Type B pancreatic cell (in vitro differentiated cells): Measurements from ENCODE around the gene EIPR1. TPM values are rescaled to one million over a fixed set of nuclear protein-coding genes. Genes with fewer than 3 reads are reported as not detected.

Source experiments
- DNase-seq: peaks from one replicate; pipeline ENCODE4 v3.0.0; 2021; ENCODE audit warnings: mixed read lengths; ENCODE audit not compliant: unreplicated experiment; ENCODE audit errors: extremely low spot score
- H3K27ac Mint-ChIP-seq: 2 replicates; pipeline ENCODE4 v1.8.0; 2021; ENCODE audit warnings: mild to moderate bottlenecking, mixed read lengths
- H3K27me3 Mint-ChIP-seq: 2 replicates; pipeline ENCODE4 v1.8.0; 2021; ENCODE audit warnings: mixed read lengths
- H3K36me3 Mint-ChIP-seq: 2 replicates; pipeline ENCODE4 v1.8.0; 2021; ENCODE audit warnings: mixed read lengths
- H3K4me1 Mint-ChIP-seq: one replicate; pipeline ENCODE4 v1.8.0; 2021; ENCODE audit warnings: mixed read lengths; ENCODE audit not compliant: unreplicated experiment
- H3K4me3 Mint-ChIP-seq: 2 replicates; pipeline ENCODE4 v1.8.0; 2021; ENCODE audit warnings: mild to moderate bottlenecking, mixed read lengths
- H3K9me3 Mint-ChIP-seq: 2 replicates; pipeline ENCODE4 v1.8.0; 2021; ENCODE audit warnings: mixed read lengths
- total RNA-seq: library from RNA; stranded (reverse); gene quantifications from 2 replicates; pipeline ENCODE4 v1.2.1, GENCODE V29; 2021; ENCODE audit warnings: low replicate concordance
- TF ChIP-seq, protein P1 (sequence below): fragments of 200-600 bp; sonication (generic); conservative IDR thresholded peaks from 2 replicates; pipeline ENCODE4 v1.5.0; 2021; ENCODE audit warnings: antibody characterized with exemption, mild to moderate bottlenecking

EIPR1 gene
- total RNA-seq, 1 donor from 2014 or later: 24.9 TPM

DNA sequence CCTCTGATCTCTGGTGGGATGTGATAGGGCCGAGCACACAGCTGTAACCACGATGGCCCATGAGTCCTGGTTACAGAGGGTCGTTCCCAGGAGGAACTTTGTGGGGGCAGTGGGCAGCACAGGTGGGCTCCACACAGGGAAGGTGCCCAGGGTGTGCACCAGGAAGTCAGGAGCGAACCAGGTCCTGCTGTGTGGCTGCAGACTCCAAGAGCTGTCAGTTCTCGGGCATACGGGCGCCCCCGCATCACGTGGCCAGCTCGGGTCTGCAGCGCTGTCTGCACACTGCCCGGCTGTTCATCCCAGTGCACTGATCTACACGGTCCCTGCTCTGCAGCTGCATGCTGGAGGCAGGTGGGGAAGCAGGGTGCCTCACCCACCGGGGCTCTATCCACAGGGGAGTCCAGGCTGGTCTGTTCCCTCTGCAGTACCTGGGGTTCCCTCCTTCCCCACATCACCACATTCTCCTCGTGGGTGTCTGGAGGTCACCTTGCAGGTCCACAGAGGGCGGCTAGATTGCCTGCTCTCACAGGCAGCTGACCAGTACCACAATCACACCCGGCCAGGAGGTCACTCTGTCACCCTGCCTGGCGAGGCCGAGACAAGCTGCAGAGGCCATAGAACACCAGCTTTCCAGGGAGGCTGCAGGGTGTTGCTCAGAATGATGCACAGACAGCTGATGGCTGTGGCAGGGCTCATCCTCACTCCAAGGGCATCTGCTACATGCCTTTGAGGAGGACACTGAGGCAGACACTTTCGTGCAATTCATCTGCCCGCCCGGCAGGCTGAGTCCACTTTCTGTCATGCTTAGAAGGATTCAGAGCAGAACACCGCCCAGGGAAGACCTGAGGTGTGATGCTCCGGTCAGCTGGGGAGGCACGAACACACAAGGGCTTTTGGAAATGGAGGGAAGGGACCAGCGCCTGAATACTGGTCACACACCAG, 202.7 kb downstream of the EIPR1 start:
- H3K4me1 Mint-ChIP-seq: peaks cover 11% of the 10 kb centered on the region
- no peak for DNase-seq

DNA sequence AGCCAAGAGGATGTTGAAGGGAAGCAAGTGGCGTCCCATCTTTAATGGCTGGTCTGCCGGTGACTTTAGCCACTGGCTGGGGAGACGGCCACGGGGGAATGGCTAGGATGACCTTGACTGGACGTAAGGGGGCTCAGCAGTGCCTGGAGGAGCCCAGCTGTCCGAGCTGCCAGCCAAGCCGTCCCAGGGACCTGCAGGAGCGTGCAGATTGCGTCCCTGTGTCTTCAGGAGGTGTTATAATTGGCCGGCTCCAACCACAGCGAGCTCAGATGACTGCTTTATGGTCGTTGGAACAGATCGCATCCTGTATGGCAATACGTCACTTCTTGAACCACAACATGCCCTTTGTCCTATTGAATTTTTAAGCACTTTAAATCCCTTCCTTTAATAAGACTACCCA, 204.6 kb downstream of the EIPR1 start:
- TF ChIP-seq, protein P1, sequence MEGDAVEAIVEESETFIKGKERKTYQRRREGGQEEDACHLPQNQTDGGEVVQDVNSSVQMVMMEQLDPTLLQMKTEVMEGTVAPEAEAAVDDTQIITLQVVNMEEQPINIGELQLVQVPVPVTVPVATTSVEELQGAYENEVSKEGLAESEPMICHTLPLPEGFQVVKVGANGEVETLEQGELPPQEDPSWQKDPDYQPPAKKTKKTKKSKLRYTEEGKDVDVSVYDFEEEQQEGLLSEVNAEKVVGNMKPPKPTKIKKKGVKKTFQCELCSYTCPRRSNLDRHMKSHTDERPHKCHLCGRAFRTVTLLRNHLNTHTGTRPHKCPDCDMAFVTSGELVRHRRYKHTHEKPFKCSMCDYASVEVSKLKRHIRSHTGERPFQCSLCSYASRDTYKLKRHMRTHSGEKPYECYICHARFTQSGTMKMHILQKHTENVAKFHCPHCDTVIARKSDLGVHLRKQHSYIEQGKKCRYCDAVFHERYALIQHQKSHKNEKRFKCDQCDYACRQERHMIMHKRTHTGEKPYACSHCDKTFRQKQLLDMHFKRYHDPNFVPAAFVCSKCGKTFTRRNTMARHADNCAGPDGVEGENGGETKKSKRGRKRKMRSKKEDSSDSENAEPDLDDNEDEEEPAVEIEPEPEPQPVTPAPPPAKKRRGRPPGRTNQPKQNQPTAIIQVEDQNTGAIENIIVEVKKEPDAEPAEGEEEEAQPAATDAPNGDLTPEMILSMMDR: no peak
- Mint-ChIP-seq H3K27ac (no peak overlapping the region), H3K4me3 (no peak overlapping the region), H3K9me3 (no peaks in the 10 kb centered on the region), H3K27me3 (no peaks in the 10 kb centered on the region), H3K4me1 (peaks cover 22% of the 10 kb centered on the region), H3K36me3 (peaks cover 14% of the 10 kb centered on the region)
- DNase-seq: no peak

More for the DNA sequence above, 202.7 kb downstream of the EIPR1 start:
- Mint-ChIP-seq H3K36me3 (peaks cover 10% of the 10 kb centered on the region), H3K27ac (no peak overlapping the region), H3K9me3 (no peaks in the 10 kb centered on the region), H3K4me3 (no peak overlapping the region), H3K27me3 (no peaks in the 10 kb centered on the region)
- TF ChIP-seq, protein P1: no peak

DNA sequence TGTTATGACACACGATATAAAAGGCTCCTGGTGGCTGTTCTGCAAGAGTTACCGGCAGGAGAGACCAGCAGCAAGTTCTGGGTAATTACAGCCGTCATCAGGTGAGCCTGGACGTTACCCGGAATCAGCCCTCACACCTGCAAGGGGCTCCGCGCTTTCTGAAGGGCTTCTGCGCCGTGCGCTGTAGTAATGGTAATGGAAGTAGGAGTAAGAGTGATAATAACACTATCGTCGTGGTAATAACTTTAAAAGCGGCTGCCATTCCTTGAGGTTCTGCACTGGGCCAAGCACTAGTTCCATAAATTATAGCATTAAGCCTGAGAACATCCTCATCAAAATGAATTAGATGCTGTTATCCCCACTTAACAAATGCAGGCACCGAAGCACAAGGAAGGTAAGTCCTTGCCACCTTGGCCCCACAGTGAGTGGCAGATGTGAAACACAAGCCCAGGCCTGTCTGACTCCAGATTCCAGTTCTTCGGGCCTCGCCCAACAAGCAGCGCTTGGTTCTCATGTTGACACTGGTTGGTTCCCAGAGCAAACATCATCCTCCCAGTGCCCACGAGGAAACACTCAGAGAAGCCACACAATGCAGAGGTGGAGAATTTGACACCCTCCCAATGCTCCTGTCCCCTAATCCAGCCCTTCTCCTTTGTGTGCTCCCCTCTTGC, 205.2 kb downstream of the EIPR1 start:
- TF ChIP-seq, protein P1: no peak
- no peak for DNase-seq
- Mint-ChIP-seq H3K9me3 (no peaks in the 10 kb centered on the region), H3K4me1 (peaks cover 22% of the 10 kb centered on the region), H3K4me3 (no peak overlapping the region), H3K36me3 (peaks cover 14% of the 10 kb centered on the region), H3K27me3 (no peaks in the 10 kb centered on the region), H3K27ac (no peak overlapping the region)

DNA sequence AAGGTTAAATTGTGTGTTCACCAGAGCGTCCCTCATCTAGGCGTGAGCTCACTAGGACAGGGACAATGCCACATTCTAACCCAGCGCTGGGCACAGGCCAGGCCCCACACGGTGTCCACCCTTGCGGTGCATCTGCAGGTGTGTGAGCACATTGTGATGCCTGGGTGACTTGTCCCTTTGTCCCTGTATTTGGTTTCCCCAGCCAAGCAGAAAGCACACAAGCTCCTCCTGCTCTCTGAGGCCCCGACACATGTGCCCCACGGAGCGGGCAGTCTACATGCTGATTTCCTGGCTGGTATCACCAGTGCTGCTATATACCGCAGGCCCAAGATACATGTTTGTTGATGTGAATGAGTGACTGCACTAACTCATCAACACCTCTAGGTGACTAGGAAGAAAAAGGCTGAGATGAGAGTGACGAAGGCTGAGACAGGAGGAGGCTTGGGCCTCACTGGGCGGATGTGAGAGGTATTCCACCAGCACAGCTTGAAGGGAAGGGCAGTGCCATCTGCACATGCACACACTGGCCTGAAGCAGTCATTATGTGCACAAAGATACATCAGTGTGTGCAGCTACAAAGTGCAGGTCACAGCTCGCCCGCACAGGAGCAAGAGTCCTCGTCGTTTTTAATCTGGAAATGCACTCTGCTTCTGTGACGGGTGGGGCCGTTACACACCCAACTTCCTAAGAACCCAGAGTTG, 205.9 kb downstream of the EIPR1 start:
- TF ChIP-seq, protein P1: no peak
- Mint-ChIP-seq H3K27ac (no peak overlapping the region), H3K36me3 (peaks cover 14% of the 10 kb centered on the region), H3K4me3 (no peak overlapping the region), H3K9me3 (no peaks in the 10 kb centered on the region), H3K27me3 (no peaks in the 10 kb centered on the region), H3K4me1 (peaks cover 22% of the 10 kb centered on the region)
- DNase-seq: no peak

DNA sequence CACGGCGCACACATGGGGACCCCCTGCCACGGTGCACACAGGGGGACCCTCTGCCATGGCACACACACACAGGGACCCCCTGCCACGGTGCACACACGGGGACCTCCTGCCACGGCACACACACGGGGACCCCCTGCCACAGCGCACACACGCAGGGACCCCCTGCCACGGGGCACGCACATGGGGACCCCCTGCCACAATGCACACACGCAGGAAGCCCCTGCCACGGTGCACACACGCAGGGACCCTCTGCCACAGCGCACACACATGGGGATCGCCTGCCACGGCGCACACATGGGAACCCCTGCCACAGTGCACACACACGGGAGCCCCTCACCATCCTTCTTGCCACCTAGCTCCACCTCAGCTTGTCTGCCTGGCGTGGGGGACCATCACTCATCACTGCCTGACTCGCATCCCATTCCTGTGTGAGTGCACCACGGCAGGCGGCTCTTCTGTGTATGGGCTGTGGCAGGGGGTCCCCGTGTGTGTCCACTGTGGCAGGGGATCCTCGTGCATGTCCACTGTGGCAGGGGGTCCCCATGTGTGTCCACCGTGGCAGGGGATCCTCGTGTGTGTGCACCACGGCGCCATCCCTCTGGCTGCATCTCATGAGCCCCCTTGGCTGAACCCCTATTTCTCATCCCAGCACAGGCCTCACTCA, 206.7 kb downstream of the EIPR1 start:
- Mint-ChIP-seq H3K4me3 (no peak overlapping the region), H3K27me3 (no peaks in the 10 kb centered on the region), H3K9me3 (no peaks in the 10 kb centered on the region), H3K4me1 (peaks cover 22% of the 10 kb centered on the region), H3K27ac (no peak overlapping the region), H3K36me3 (peaks cover 19% of the 10 kb centered on the region)
- no peak for DNase-seq
- TF ChIP-seq, protein P1: no peak
